ENCODE data around the gene SYNM.

SYNM gene

GRCh38 chr15:99110093-99110492, 5.2 kb downstream of the SYNM start:
- TF ChIP-seq GATA2 (IDR thresholded peaks at IDR 0.05; ENCODE audit: low read depth, low read length) (no peak), GATA3 (IDR thresholded peaks at IDR 0.05; ENCODE audit: low read depth, low read length) (no peak)

GRCh38 chr15:99110581-99111320, 5.9 kb downstream of the SYNM start:
- TF ChIP-seq GATA2 (IDR thresholded peaks at IDR 0.05; ENCODE audit: low read depth, low read length) (no peak), GATA3 (IDR thresholded peaks at IDR 0.05; ENCODE audit: low read depth, low read length) (no peak)

- TF ChIP-seq GATA3 (IDR thresholded peaks at IDR 0.05; ENCODE audit: low read depth, low read length), result no peak
- no peak for TF ChIP-seq GATA2 (IDR thresholded peaks at IDR 0.05; ENCODE audit: low read depth, low read length)
Observed at GRCh38 chr15:99113547-99114271, 8.8 kb downstream of the SYNM start.

- no peak for TF ChIP-seq GATA3 (IDR thresholded peaks at IDR 0.05; ENCODE audit: low read depth, low read length)
- TF ChIP-seq GATA2 (IDR thresholded peaks at IDR 0.05; ENCODE audit: low read depth, low read length), result no peak
Observed at GRCh38 chr15:99114511-99115299, 9.8 kb downstream of the SYNM start.

GRCh38 chr15:99115300-99116215, 10.7 kb downstream of the SYNM start:
- no peak for TF ChIP-seq GATA2 (IDR thresholded peaks at IDR 0.05; ENCODE audit: low read depth, low read length)
- TF ChIP-seq GATA3 (IDR thresholded peaks at IDR 0.05; ENCODE audit: low read depth, low read length), result no peak

- no peak for TF ChIP-seq GATA3 (IDR thresholded peaks at IDR 0.05; ENCODE audit: low read depth, low read length)
- no peak for TF ChIP-seq GATA2 (IDR thresholded peaks at IDR 0.05; ENCODE audit: low read depth, low read length)
Observed at GRCh38 chr15:99117111-99117510, 12.2 kb downstream of the SYNM start.

GRCh38 chr15:99117563-99118257, 12.8 kb downstream of the SYNM start:
- no peak for TF ChIP-seq GATA2 (IDR thresholded peaks at IDR 0.05; ENCODE audit: low read depth, low read length)
- no peak for TF ChIP-seq GATA3 (IDR thresholded peaks at IDR 0.05; ENCODE audit: low read depth, low read length)

- TF ChIP-seq GATA3 (IDR thresholded peaks at IDR 0.05; ENCODE audit: low read depth, low read length) (no peak), GATA2 (IDR thresholded peaks at IDR 0.05; ENCODE audit: low read depth, low read length) (no peak)
Observed at GRCh38 chr15:99118258-99118632, 13.4 kb downstream of the SYNM start.

GRCh38 chr15:99118801-99119546, 14.1 kb downstream of the SYNM start:
- no peak for TF ChIP-seq GATA3 (IDR thresholded peaks at IDR 0.05; ENCODE audit: low read depth, low read length)
- no peak for TF ChIP-seq GATA2 (IDR thresholded peaks at IDR 0.05; ENCODE audit: low read depth, low read length)

GRCh38 chr15:99120050-99120777, 15.3 kb downstream of the SYNM start:
- TF ChIP-seq GATA3 (IDR thresholded peaks at IDR 0.05; ENCODE audit: low read depth, low read length) (no peak), GATA2 (IDR thresholded peaks at IDR 0.05; ENCODE audit: low read depth, low read length) (no peak)

- TF ChIP-seq GATA2 (IDR thresholded peaks at IDR 0.05; ENCODE audit: low read depth, low read length) (no peak), GATA3 (IDR thresholded peaks at IDR 0.05; ENCODE audit: low read depth, low read length) (no peak)
Observed at GRCh38 chr15:99121207-99121606, 16.3 kb downstream of the SYNM start.
